Measurements from ENCODE around the gene KCNJ6. TPM values are rescaled to one million over a fixed set of nuclear protein-coding genes. Genes with fewer than 3 reads are reported as not detected.

The KCNJ6 gene
- total and polyA plus RNA-seq, 2 of the 8 experiments (the other 6 are each of a cell fraction or from before 2014, with no cell fraction given): 0.51 to 1.2 TPM

- Histone ChIP-seq H2BK5ac (ENCODE audit: low read depth, low read length) (no peak overlapping the region), H2BK20ac (ENCODE audit: low read length) (no peak overlapping the region), H3K4ac (replicated peaks; ENCODE audit: insufficient read length, low read depth, low read length) (no peak overlapping the region), H3K79me1 (ENCODE audit: low read depth, low read length) (no peaks in the 10 kb centered on the region), H3K27me3 (replicated peaks in 1 of 4; ENCODE audit: control insufficient read depth in 3 of 4, extremely low read depth in 1 of 4, insufficient read depth in 3 of 4, low read length in 3 of 4) (no peaks in the 10 kb centered on the region), H3K14ac (ENCODE audit: insufficient read length) (no peak overlapping the region), H3K9ac (replicated peaks in 1 of 4; ENCODE audit: extremely low read depth in 1 of 4, low read depth in 3 of 4, low read length in 3 of 4) (no peak overlapping the region), H4K8ac (ENCODE audit: extremely low read depth, insufficient read depth, low read length) (no peak overlapping the region), H4K5ac (ENCODE audit: insufficient read length, low read depth, low read length) (no peak overlapping the region), H3K36me3 (ENCODE audit: control insufficient read depth in 2 of 4, insufficient read depth in 4 of 4, low read length in 3 of 4) (no peaks in the 10 kb centered on the region), H3K18ac (ENCODE audit: extremely low read depth, low read length) (no peak overlapping the region), H3K56ac (replicated peaks; ENCODE audit: insufficient read length, low read depth, low read length) (no peak overlapping the region), H2AK5ac (ENCODE audit: low read depth, low read length) (no peak overlapping the region), H3K4me2 (ENCODE audit: insufficient read depth in 1 of 2, low read depth in 2 of 2, low read length in 2 of 2) (no peak overlapping the region), H2AFZ (ENCODE audit: low read length) (no peak overlapping the region), H2BK12ac (ENCODE audit: low read depth, low read length) (no peak overlapping the region), H2BK120ac (replicated peaks; ENCODE audit: low read depth, low read length) (no peak overlapping the region), H3K23me2 (ENCODE audit: low read depth, low read length) (no peaks in the 10 kb centered on the region), H3K4me1 (replicated peaks in 1 of 4; ENCODE audit: control insufficient read depth in 3 of 4, insufficient read depth in 4 of 4, low read length in 3 of 4) (no peaks in the 10 kb centered on the region), H2BK15ac (ENCODE audit: low read length) (no peak overlapping the region), H3K9me3 (ENCODE audit: insufficient read depth in 2 of 2, low read depth in 1 of 2, low read length in 1 of 2) (no peaks in the 10 kb centered on the region), H3K27ac (ENCODE audit: low read depth, low read length) (no peak overlapping the region), H3K4me3 (ENCODE audit: extremely low read depth in 1 of 4, insufficient read depth in 2 of 4, low read depth in 3 of 4, low read length in 4 of 4) (no peak overlapping the region), H3K79me2 (ENCODE audit: control insufficient read depth in 1 of 2, insufficient read depth in 2 of 2, low read length in 2 of 2) (no peaks in the 10 kb centered on the region), H4K20me1 (replicated peaks in 1 of 2; ENCODE audit: control insufficient read depth in 1 of 2, insufficient read depth in 2 of 2, low read length in 2 of 2) (no peaks in the 10 kb centered on the region), H4K91ac (replicated peaks; ENCODE audit: insufficient read length, low read length) (no peak overlapping the region), H3K23ac (ENCODE audit: insufficient read length) (no peak overlapping the region)
- no peak for DNase-seq (ENCODE audit: low read depth in 1 of 2, low spot score in 2 of 2)
- CTCF ChIA-PET (ENCODE audit: partially characterized antibody): interaction anchor here (1.1 kb wide), 1 partner anchor 32 kb away, joined by 6 read pairs; no protein-coding TSS in a partner anchor
- no peak for FAIRE-seq
- 85% methylated on average over 5 of the region's 5 CpGs; no CpG with 5 or more reads in 1 of the 2 experiments for WGBS, 2 experiments (ENCODE audit: extremely low coverage in 1 of 2, insufficient coverage in 1 of 2, insufficient read length in 1 of 2, insufficient replicate concordance in 2 of 2, low coverage in 1 of 2, low lambda C conversion rate in 2 of 2, missing lambda C conversion rate in 1 of 2)
- POLR2A ChIA-PET (ENCODE audit: partially characterized antibody): no interaction called here
- no peak for TF ChIP-seq SUZ12 (IDR thresholded peaks at IDR 0.05; ENCODE audit: low read length)
- TF ChIP-seq TBP (IDR thresholded peaks at IDR 0.05; ENCODE audit: low read depth, low read length): no peak
- no peak for TF ChIP-seq RXRA (IDR thresholded peaks at IDR 0.05; ENCODE audit: insufficient read depth, low read depth, low read length)
- no peak for TF ChIP-seq POU5F1 (IDR thresholded peaks at IDR 0.05; ENCODE audit: low read depth, low read length)
- TF ChIP-seq FOSL1 (IDR thresholded peaks at IDR 0.05; ENCODE audit: insufficient read depth, low read depth, low read length): no peak
- TF ChIP-seq SRF (IDR thresholded peaks at IDR 0.05; ENCODE audit: low read depth, low read length): no peak
- no peak for TF ChIP-seq EGR1 (IDR thresholded peaks at IDR 0.05; ENCODE audit: borderline replicate concordance, low read depth, low read length)
- TF ChIP-seq CHD1 (IDR thresholded peaks at IDR 0.05; ENCODE audit: low read depth, low read length): no peak
- TF ChIP-seq JUN (IDR thresholded peaks at IDR 0.05; ENCODE audit: low read depth, low read length): no peak
Measured at GRCh38 chr21:37790905-37791304, 125.4 kb downstream of the KCNJ6 start.
